IMR-90 (cell line): ENCODE measurements around the gene MYT1. TPM values are rescaled to one million over a fixed set of nuclear protein-coding genes. Genes with fewer than 3 reads are reported as not detected.

ENCODE experiments used
- ATAC-seq: fragments of 200-7000 bp; cut with Tn5 transposase; 2 replicates; pipeline ENCODE4 v1.9.1; 2020; ENCODE audit warnings: low read depth, mild to moderate bottlenecking, moderate library complexity
- BruUV-seq: library from RNA; stranded (reverse); fragments of 400-500 nt; replicated peaks from 2 replicates; lab custom pipeline; 2021; lab: Mats Ljungman, UMichigan
- CTCF ChIA-PET: fragments of 300-600 bp; formaldehyde crosslinking; extraction: SDS; loops from one replicate; lab custom pipeline; 2021; ENCODE audit warnings: antibody characterized with exemption; lab: Yijun Ruan, JAX
- POLR2A ChIA-PET: fragments of 300-600 bp; sonication (Branson Sonifier 250); formaldehyde crosslinking; loops from one replicate; lab custom pipeline; 2022; ENCODE audit warnings: antibody characterized with exemption; ENCODE audit not compliant: unreplicated experiment; lab: Charles Lee
- DNase-seq: peaks from one replicate; pipeline ENCODE4 v3.0.0; 2013
- H2AFZ ChIP-seq: replicated peaks from 2 replicates; pipeline ENCODE3; 2013; ENCODE audit warnings: low read length, mild to moderate bottlenecking; ENCODE audit not compliant: poor library complexity
- H2AK5ac ChIP-seq: 2 replicates; pipeline ENCODE4 v1.6.1; 2013; ENCODE audit warnings: low read depth, low read length, inconsistent platforms
- H2AK9ac ChIP-seq: replicated peaks from 2 replicates; pipeline ENCODE3; 2013; ENCODE audit warnings: mild to moderate bottlenecking, low read depth, low read length, moderate library complexity; ENCODE audit not compliant: poor library complexity
- H2BK120ac ChIP-seq: 2 replicates; pipeline ENCODE4 v1.6.1; 2013; ENCODE audit warnings: low read depth, low read length, inconsistent platforms
- H2BK15ac ChIP-seq: 3 replicates; pipeline ENCODE4 v1.6.1; 2013; ENCODE audit warnings: low read depth, low read length, inconsistent platforms
- H2BK20ac ChIP-seq: 2 replicates; pipeline ENCODE4 v1.6.1; 2013; ENCODE audit warnings: low read depth, mild to moderate bottlenecking, inconsistent platforms, low read length, moderate library complexity
- H2BK5ac ChIP-seq: 2 replicates; pipeline ENCODE4 v1.6.1; 2013; ENCODE audit warnings: mild to moderate bottlenecking, low read depth, low read length, inconsistent platforms; ENCODE audit not compliant: poor library complexity, severe bottlenecking
- H3K14ac ChIP-seq: replicated peaks from 2 replicates; pipeline ENCODE4 v1.6.1; 2013; ENCODE audit warnings: low read depth, low read length, inconsistent platforms
- H3K18ac ChIP-seq: 2 replicates; pipeline ENCODE4 v1.6.1; 2013; ENCODE audit warnings: low read depth, low read length, control low read depth
- H3K23ac ChIP-seq: 2 replicates; pipeline ENCODE4 v1.6.1; 2013; ENCODE audit warnings: low read depth, low read length, inconsistent platforms
- H3K27ac ChIP-seq: 2 replicates; pipeline ENCODE4 v1.5.1; 2013; ENCODE audit warnings: mild to moderate bottlenecking, control low read depth, low read length; ENCODE audit not compliant: insufficient read depth
- H3K27me3 ChIP-seq: 2 replicates; pipeline ENCODE4 v1.6.1; 2013; ENCODE audit warnings: low read length; ENCODE audit not compliant: control insufficient read depth, insufficient read depth
- H3K36me3 ChIP-seq: 2 replicates; pipeline ENCODE4 v1.6.1; 2013; ENCODE audit warnings: low read length, mixed read lengths; ENCODE audit not compliant: control insufficient read depth, insufficient read depth
- H3K4ac ChIP-seq: 2 replicates; pipeline ENCODE4 v1.6.1; 2013; ENCODE audit warnings: low read depth, low read length, inconsistent platforms
- H3K4me1 ChIP-seq: 2 replicates; pipeline ENCODE4 v1.6.1; 2013; ENCODE audit warnings: low read length, mixed read lengths; ENCODE audit not compliant: control insufficient read depth, insufficient read depth
- H3K4me2 ChIP-seq: 2 replicates; pipeline ENCODE4 v1.6.1; 2013; ENCODE audit warnings: low read depth, mild to moderate bottlenecking, control low read depth, low read length, moderate library complexity
- H3K4me3 ChIP-seq: 2 replicates; pipeline ENCODE4 v1.5.1; 2013; ENCODE audit warnings: low read depth, mild to moderate bottlenecking, control low read depth, low read length, moderate library complexity; ENCODE audit not compliant: insufficient read depth
- H3K56ac ChIP-seq: 2 replicates; pipeline ENCODE4 v1.6.1; 2013; ENCODE audit warnings: low read length, inconsistent platforms; ENCODE audit not compliant: insufficient read depth; ENCODE audit errors: extremely low read depth
- H3K79me1 ChIP-seq, 2 experiments: 2 replicates each; pipeline ENCODE4 v1.6.1; 2013; ENCODE audit warnings: low read length in 2 of 2, inconsistent platforms in 1 of 2, low read depth in 1 of 2
- H3K9ac ChIP-seq: 2 replicates; pipeline ENCODE4 v1.6.1; 2013; ENCODE audit warnings: low read depth, low read length, control low read depth
- H3K9me1 ChIP-seq: 2 replicates; pipeline ENCODE4 v1.6.1; 2013; ENCODE audit warnings: low read length, inconsistent platforms; ENCODE audit not compliant: insufficient read depth
- H3K9me3 ChIP-seq: 2 replicates; pipeline ENCODE4 v1.6.1; 2013; ENCODE audit warnings: low read length; ENCODE audit not compliant: control insufficient read depth, insufficient read depth
- H4K20me1 ChIP-seq: 2 replicates; pipeline ENCODE4 v1.6.1; 2013; ENCODE audit warnings: low read length, inconsistent platforms; ENCODE audit not compliant: insufficient read depth
- H4K5ac ChIP-seq: 2 replicates; pipeline ENCODE4 v1.6.1; 2013; ENCODE audit warnings: mild to moderate bottlenecking, low read depth, low read length, control low read depth
- H4K8ac ChIP-seq, 2 experiments: 2 replicates each; pipeline ENCODE4 v1.6.1; 2013; ENCODE audit warnings: low read depth in 2 of 2, low read length in 2 of 2, control low read depth in 1 of 2, inconsistent platforms in 1 of 2
- H4K91ac ChIP-seq: 2 replicates; pipeline ENCODE4 v1.6.1; 2013; ENCODE audit warnings: low read depth, low read length, inconsistent platforms; ENCODE audit not compliant: insufficient read depth
- CEBPB ChIP-seq: IDR thresholded peaks from 2 replicates; pipeline ENCODE4 v1.6.1; 2012; ENCODE audit warnings: low read depth, low read length, improper control_type of control experiment
- CHD1 ChIP-seq: IDR thresholded peaks from 2 replicates; pipeline ENCODE4 v1.6.1; 2012; ENCODE audit warnings: low read depth, low read length, improper control_type of control experiment
- FOS ChIP-seq: fragments of 150-350 bp; IDR thresholded peaks from 2 replicates; pipeline ENCODE4 v1.6.1; 2016; ENCODE audit warnings: low read depth, low read length
- POLR2A ChIP-seq: IDR thresholded peaks from 2 replicates; pipeline ENCODE4 v1.6.1; 2012; ENCODE audit warnings: mild to moderate bottlenecking, low read depth, low read length
- RCOR1 ChIP-seq: IDR thresholded peaks from 2 replicates; pipeline ENCODE4 v1.6.1; 2012; ENCODE audit warnings: mild to moderate bottlenecking, low read length, improper control_type of control experiment; ENCODE audit not compliant: insufficient replicate concordance
- RFX5 ChIP-seq: IDR thresholded peaks from 2 replicates; pipeline ENCODE4 v1.8.0; 2012; ENCODE audit warnings: low read depth, mild to moderate bottlenecking, low read length, moderate library complexity
- SMC3 ChIP-seq: fragments of 150-350 bp; IDR thresholded peaks from 2 replicates; pipeline ENCODE4 v1.6.1; 2016; ENCODE audit warnings: low read depth, mild to moderate bottlenecking, antibody characterized with exemption, low read length, moderate library complexity
- WGBS, 2 experiments: methylation state at CpG; one replicate each; pipeline versions ENCODE4 v1.1.5 to v1.1.7; 2013; ENCODE audit warnings: missing lambda C conversion rate in 2 of 2; ENCODE audit not compliant: insufficient read length in 1 of 2; ENCODE audit errors: extremely low coverage in 2 of 2; 5-methylcytosine and 5-hydroxymethylcytosine counted together
- dilution Hi-C: fragments of 300-500 bp; cut with HindIII; formaldehyde crosslinking; loops from one replicate; pipeline ENCODE4 v1.14.3; 2018; ENCODE audit warnings: low sequenced_read_pairs; ENCODE audit not compliant: unreplicated experiment
- in situ Hi-C: fragments of 300-500 bp; cut with MboI; formaldehyde crosslinking; loops from 3 replicates; pipeline ENCODE4 v1.14.3; 2019; ENCODE audit warnings: low sequenced_read_pairs, inconsistent platforms, mixed read lengths
- intact Hi-C: fragments of 100-400 bp; cut with micrococcal nuclease; formaldehyde crosslinking; loops from 2 replicates; pipeline ENCODE4 v1.10.0; 2022
- polyA plus RNA-seq, 3 experiments: library from polyadenylated mRNA; depleted of rRNA; stranded (reverse); fragments of >200 nt; gene quantifications; 2 replicates each; pipeline ENCODE4 v1.2.3, GENCODE V29; 2012; ENCODE audit warnings: low replicate concordance in 1 of 3
- total RNA-seq: library from RNA; depleted of rRNA; stranded (reverse); fragments of >200 nt; gene quantifications from 2 replicates; pipeline ENCODE4 v1.2.3, GENCODE V29; 2012
- TF ChIP-seq, protein P1 (sequence below): fragments of 150-350 bp; IDR thresholded peaks from 2 replicates; pipeline ENCODE4 v1.6.1; 2016; ENCODE audit warnings: low read depth, mild to moderate bottlenecking, low read length, moderate library complexity, borderline replicate concordance
- TF ChIP-seq, protein P2 (sequence below): conservative IDR thresholded peaks from 2 replicates; pipeline ENCODE4 v1.5.1; 2012; ENCODE audit warnings: mild to moderate bottlenecking, low read depth, low read length, improper control_type of control experiment

The MYT1 gene
- total and polyA plus RNA-seq, 2 of the 4 experiments (the other 2 are of a cell fraction): not detected

DNA sequence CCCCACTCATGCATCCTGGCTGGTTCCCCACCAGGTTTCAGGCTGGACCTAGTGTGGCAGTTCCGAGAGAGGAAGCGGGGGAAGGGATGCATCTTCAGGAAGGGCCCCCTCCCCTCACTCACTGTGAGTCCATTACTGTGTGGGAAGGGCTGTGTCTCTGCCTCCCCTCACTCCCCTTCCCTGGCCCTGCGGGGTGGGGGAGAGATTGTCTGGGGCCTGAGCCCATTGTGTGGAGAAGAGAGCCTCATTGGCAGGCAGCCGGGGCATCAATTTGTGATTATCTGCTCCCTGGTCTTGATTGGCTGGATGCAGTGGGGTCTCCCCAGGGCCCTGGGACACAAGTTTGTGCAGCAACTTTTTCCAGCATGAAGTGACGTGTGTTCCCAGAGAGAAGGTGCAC is 4.1 kb upstream of the MYT1 start:
- no peak overlapping the region for H3K4me2 ChIP-seq
- in situ Hi-C loops (no loop called here), intact Hi-C loops (no loop called here), dilution Hi-C loops (no loop called here)
- no peaks in the 10 kb centered on the region for H3K9me1 ChIP-seq
- H2AK5ac ChIP-seq: no peak overlapping the region
- H3K9ac ChIP-seq: no peak overlapping the region
- CTCF ChIA-PET: no interaction called here
- no peak overlapping the region for H3K27ac ChIP-seq
- no peak overlapping the region for H3K18ac ChIP-seq
- H2BK20ac ChIP-seq: no peak overlapping the region
- WGBS, 2 experiments: no CpG with 5 or more reads among the region's 5 CpGs
- no peaks in the 10 kb centered on the region; the same call in 1 of the 2 replicates for H3K9me3 ChIP-seq
- no peak overlapping the region for H3K23ac ChIP-seq
- H3K4me1 ChIP-seq: no peaks in the 10 kb centered on the region
- no peak overlapping the region for H2BK5ac ChIP-seq
- POLR2A ChIA-PET: no interaction called here
- peaks cover 63% of the 10 kb centered on the region for H3K27me3 ChIP-seq
- H4K91ac ChIP-seq: no peak overlapping the region
- no peak overlapping the region for H4K8ac ChIP-seq
- H3K56ac ChIP-seq: no peak overlapping the region
- H3K14ac ChIP-seq: no peak overlapping the region
- H2AFZ ChIP-seq: no peak overlapping the region
- DNase-seq (no peak), ATAC-seq (no peak)
- no peaks in the 10 kb centered on the region for H3K36me3 ChIP-seq
- H2BK15ac ChIP-seq: no peak overlapping the region
- no peaks in the 10 kb centered on the region for H3K79me1 ChIP-seq
- H3K4me3 ChIP-seq: no peak overlapping the region
- BruUV-seq: no TSS peak
- TF ChIP-seq POLR2A (no peak), RCOR1 (no peak), CHD1 (no peak), SMC3 (no peak), RFX5 (no peak), CEBPB (no peak), FOS (no peak)
- TF ChIP-seq, protein P1, sequence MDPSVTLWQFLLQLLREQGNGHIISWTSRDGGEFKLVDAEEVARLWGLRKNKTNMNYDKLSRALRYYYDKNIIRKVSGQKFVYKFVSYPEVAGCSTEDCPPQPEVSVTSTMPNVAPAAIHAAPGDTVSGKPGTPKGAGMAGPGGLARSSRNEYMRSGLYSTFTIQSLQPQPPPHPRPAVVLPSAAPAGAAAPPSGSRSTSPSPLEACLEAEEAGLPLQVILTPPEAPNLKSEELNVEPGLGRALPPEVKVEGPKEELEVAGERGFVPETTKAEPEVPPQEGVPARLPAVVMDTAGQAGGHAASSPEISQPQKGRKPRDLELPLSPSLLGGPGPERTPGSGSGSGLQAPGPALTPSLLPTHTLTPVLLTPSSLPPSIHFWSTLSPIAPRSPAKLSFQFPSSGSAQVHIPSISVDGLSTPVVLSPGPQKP: no peak
- TF ChIP-seq, protein P2, sequence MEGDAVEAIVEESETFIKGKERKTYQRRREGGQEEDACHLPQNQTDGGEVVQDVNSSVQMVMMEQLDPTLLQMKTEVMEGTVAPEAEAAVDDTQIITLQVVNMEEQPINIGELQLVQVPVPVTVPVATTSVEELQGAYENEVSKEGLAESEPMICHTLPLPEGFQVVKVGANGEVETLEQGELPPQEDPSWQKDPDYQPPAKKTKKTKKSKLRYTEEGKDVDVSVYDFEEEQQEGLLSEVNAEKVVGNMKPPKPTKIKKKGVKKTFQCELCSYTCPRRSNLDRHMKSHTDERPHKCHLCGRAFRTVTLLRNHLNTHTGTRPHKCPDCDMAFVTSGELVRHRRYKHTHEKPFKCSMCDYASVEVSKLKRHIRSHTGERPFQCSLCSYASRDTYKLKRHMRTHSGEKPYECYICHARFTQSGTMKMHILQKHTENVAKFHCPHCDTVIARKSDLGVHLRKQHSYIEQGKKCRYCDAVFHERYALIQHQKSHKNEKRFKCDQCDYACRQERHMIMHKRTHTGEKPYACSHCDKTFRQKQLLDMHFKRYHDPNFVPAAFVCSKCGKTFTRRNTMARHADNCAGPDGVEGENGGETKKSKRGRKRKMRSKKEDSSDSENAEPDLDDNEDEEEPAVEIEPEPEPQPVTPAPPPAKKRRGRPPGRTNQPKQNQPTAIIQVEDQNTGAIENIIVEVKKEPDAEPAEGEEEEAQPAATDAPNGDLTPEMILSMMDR: no peak
- no peak overlapping the region for H4K5ac ChIP-seq
- no peak overlapping the region for H3K4ac ChIP-seq
- H2AK9ac ChIP-seq: no peak overlapping the region
- no peaks in the 10 kb centered on the region; the same call in 1 of the 2 replicates for H4K20me1 ChIP-seq
- no peak overlapping the region for H2BK120ac ChIP-seq
